A549 treated with RU486 at 1 μM for 4 hours (cell line): ENCODE results near the gene ANAPC1. TPM values are rescaled to one million over a fixed set of nuclear protein-coding genes. Genes with fewer than 3 reads are reported as not detected.

ENCODE experiments used
- total RNA-seq: library from RNA; stranded (reverse); fragments of 200-300 nt; extraction: Qiagen RNA extraction; gene quantifications from 5 replicates; pipeline ENCODE4 v1.2.3, GENCODE V29; 2022; ENCODE audit warnings: low read depth

ANAPC1 gene
- 18.9 to 36.8 TPM (median 28.6 TPM) in 5 replicates for total RNA-seq

GRCh38 chr2:111883661-111884591 is at the start of gene ANAPC1:
TSS of gene ANAPC1 (minus strand) at chr2:111884193. CDS start at chr2:111880825, 3,368 bp downstream.

GRCh38 chr2:111897924-111898702 is 14.1 kb upstream of the ANAPC1 start, which contains the start of gene MERTK:
TSS of gene MERTK (plus strand) at chr2:111898607. CDS start at chr2:111898736, 129 bp downstream.

Other genes with a start within 250 kb of the ANAPC1 start
- 1.4 to 2.0 TPM (median 1.8 TPM) in 5 replicates for gene MERTK, start 14.4 kb upstream of the ANAPC1 start, total RNA-seq
- 8.3 to 20.0 TPM (median 18.8 TPM) in 5 replicates for gene TMEM87B, start 171.1 kb upstream of the ANAPC1 start, total RNA-seq